Muscle layer of colon (tissue), 2 donors: ENCODE data around the gene FERMT2.

ENCODE experiments used
- H3K27ac ChIP-seq: one replicate; pipeline ENCODE4 v1.7.0; 2013; ENCODE audit warnings: low read depth, mild to moderate bottlenecking, low read length, moderate library complexity
- H3K27me3 ChIP-seq, 2 donors: one replicate each; pipeline ENCODE4 v1.7.0; 2013; ENCODE audit warnings: low read length in 2 of 2, mild to moderate bottlenecking in 2 of 2; ENCODE audit not compliant: insufficient read depth in 2 of 2, control insufficient read depth in 1 of 2
- H3K36me3 ChIP-seq: one replicate; pipeline ENCODE4 v1.7.0; 2013; ENCODE audit warnings: mild to moderate bottlenecking, low read length; ENCODE audit not compliant: insufficient read depth
- H3K4me1 ChIP-seq: one replicate; pipeline ENCODE4 v1.7.0; 2013; ENCODE audit warnings: mild to moderate bottlenecking, low read length; ENCODE audit not compliant: insufficient read depth
- H3K4me3 ChIP-seq, 2 donors: one replicate each; pipeline ENCODE4 v1.7.0; 2013; ENCODE audit warnings: low read length in 2 of 2, low read depth in 1 of 2, mild to moderate bottlenecking in 1 of 2, moderate library complexity in 1 of 2
- H3K9ac ChIP-seq: one replicate; pipeline ENCODE4 v1.7.0; 2013; ENCODE audit warnings: low read length
- H3K9me3 ChIP-seq: one replicate; pipeline ENCODE4 v1.7.0; 2013; ENCODE audit warnings: mild to moderate bottlenecking, low read length
- donor health status: abdominal sarcoma.
- donor health status: Adenocarcinoma of cecum.

The FERMT2 gene

GRCh38 chr14:52856139-52856538, 94.7 kb downstream of the FERMT2 start:
- no peak overlapping the region for H3K4me3 ChIP-seq
- H3K27me3 ChIP-seq: no peaks in the 10 kb centered on the region
- H3K4me1 ChIP-seq: no peaks in the 10 kb centered on the region
- no peaks in the 10 kb centered on the region for H3K9me3 ChIP-seq
- no peak overlapping the region for H3K9ac ChIP-seq
- peaks cover 44% of the 10 kb centered on the region for H3K36me3 ChIP-seq
- no peak overlapping the region for H3K27ac ChIP-seq

GRCh38 chr14:52853522-52853854, 97.4 kb downstream of the FERMT2 start:
- peaks cover 22% of the 10 kb centered on the region for H3K36me3 ChIP-seq
- no peaks in the 10 kb centered on the region for H3K9me3 ChIP-seq
- no peak overlapping the region for H3K9ac ChIP-seq
- no peaks in the 10 kb centered on the region for H3K4me1 ChIP-seq
- H3K27me3 ChIP-seq: no peaks in the 10 kb centered on the region
- H3K27ac ChIP-seq: no peak overlapping the region
- H3K4me3 ChIP-seq: no peak overlapping the region

- no peaks in the 10 kb centered on the region for H3K9me3 ChIP-seq
- no peak overlapping the region for H3K9ac ChIP-seq
- no peaks in the 10 kb centered on the region for H3K4me1 ChIP-seq
- H3K4me3 ChIP-seq: no peak overlapping the region
- H3K36me3 ChIP-seq: peaks cover 17% of the 10 kb centered on the region
- no peaks in the 10 kb centered on the region for H3K27me3 ChIP-seq
- H3K27ac ChIP-seq: no peak overlapping the region
Observed at GRCh38 chr14:52852810-52853521, 97.9 kb downstream of the FERMT2 start.

GRCh38 chr14:52850451-52850909, 100.4 kb downstream of the FERMT2 start:
- H3K4me1 ChIP-seq: no peaks in the 10 kb centered on the region
- H3K27me3 ChIP-seq: no peaks in the 10 kb centered on the region
- H3K36me3 ChIP-seq: no peaks in the 10 kb centered on the region
- no peak overlapping the region for H3K9ac ChIP-seq
- H3K9me3 ChIP-seq: no peaks in the 10 kb centered on the region
- no peak overlapping the region for H3K4me3 ChIP-seq
- no peak overlapping the region for H3K27ac ChIP-seq

- no peak overlapping the region for H3K4me3 ChIP-seq
- no peak overlapping the region for H3K9ac ChIP-seq
- H3K27me3 ChIP-seq: no peaks in the 10 kb centered on the region
- H3K9me3 ChIP-seq: no peaks in the 10 kb centered on the region
- H3K27ac ChIP-seq: no peak overlapping the region
- H3K36me3 ChIP-seq: no peaks in the 10 kb centered on the region
- peaks cover 11% of the 10 kb centered on the region for H3K4me1 ChIP-seq
Observed at GRCh38 chr14:52848626-52849025, 102.2 kb downstream of the FERMT2 start.

GRCh38 chr14:52846591-52846990, 104.3 kb downstream of the FERMT2 start:
- Histone ChIP-seq H3K9ac (no peak overlapping the region), H3K27me3 (no peaks in the 10 kb centered on the region), H3K4me3 (no peak overlapping the region), H3K9me3 (no peaks in the 10 kb centered on the region), H3K36me3 (no peaks in the 10 kb centered on the region), H3K27ac (no peak overlapping the region), H3K4me1 (peaks cover 11% of the 10 kb centered on the region)

GRCh38 chr14:52845081-52845480, 105.8 kb downstream of the FERMT2 start:
- peaks cover 19% of the 10 kb centered on the region for H3K4me1 ChIP-seq
- H3K36me3 ChIP-seq: no peaks in the 10 kb centered on the region
- H3K9me3 ChIP-seq: no peaks in the 10 kb centered on the region
- H3K4me3 ChIP-seq: peak overlapping the region in 1 of 2 donors; percentile 36
- H3K9ac ChIP-seq: no peak overlapping the region
- peak overlapping the region; percentile 0 for H3K27ac ChIP-seq
- no peaks in the 10 kb centered on the region for H3K27me3 ChIP-seq

- peak overlapping the region in 1 of 2 donors; percentile 36 for H3K4me3 ChIP-seq
- H3K27ac ChIP-seq: peak overlapping the region; percentile 58
- no peaks in the 10 kb centered on the region for H3K36me3 ChIP-seq
Observed at GRCh38 chr14:52844262-52845060, 106.4 kb downstream of the FERMT2 start.

GRCh38 chr14:52840877-52841276, 110.0 kb downstream of the FERMT2 start:
- Histone ChIP-seq H3K9ac (no peak overlapping the region), H3K4me3 (peak overlapping the region in 1 of 2 donors; percentile 15), H3K27me3 (no peaks in the 10 kb centered on the region), H3K9me3 (no peaks in the 10 kb centered on the region), H3K4me1 (peaks cover 19% of the 10 kb centered on the region), H3K36me3 (no peaks in the 10 kb centered on the region), H3K27ac (no peak overlapping the region)

More at GRCh38 chr14:52844262-52845060, 106.4 kb downstream of the FERMT2 start:
- H3K4me1 ChIP-seq: peaks cover 19% of the 10 kb centered on the region
- H3K9ac ChIP-seq: peak overlapping the region; percentile 36
- H3K27me3 ChIP-seq: no peaks in the 10 kb centered on the region
- H3K9me3 ChIP-seq: no peaks in the 10 kb centered on the region

- no peak overlapping the region for H3K9ac ChIP-seq
- no peaks in the 10 kb centered on the region for H3K27me3 ChIP-seq
- H3K4me1 ChIP-seq: peaks cover 8% of the 10 kb centered on the region
- H3K4me3 ChIP-seq: no peak overlapping the region
- H3K9me3 ChIP-seq: no peaks in the 10 kb centered on the region
- H3K36me3 ChIP-seq: no peaks in the 10 kb centered on the region
- H3K27ac ChIP-seq: no peak overlapping the region
Observed at GRCh38 chr14:52837451-52837850, 113.4 kb downstream of the FERMT2 start.

- Histone ChIP-seq H3K4me3 (no peak overlapping the region), H3K9me3 (no peaks in the 10 kb centered on the region), H3K27me3 (no peaks in the 10 kb centered on the region), H3K9ac (no peak overlapping the region), H3K36me3 (no peaks in the 10 kb centered on the region), H3K27ac (no peak overlapping the region), H3K4me1 (peaks cover 5% of the 10 kb centered on the region)
Observed at GRCh38 chr14:52836063-52836462, 114.8 kb downstream of the FERMT2 start.
